HG03460 (cell line): ENCODE results near the gene DCST2.

Source experiments
- ATAC-seq: cut with Tn5 transposase; IDR thresholded peaks from one replicate; pipeline ENCODE4 v1.9.1; 2021; ENCODE audit not compliant: unreplicated experiment

DCST2 gene

DNA sequence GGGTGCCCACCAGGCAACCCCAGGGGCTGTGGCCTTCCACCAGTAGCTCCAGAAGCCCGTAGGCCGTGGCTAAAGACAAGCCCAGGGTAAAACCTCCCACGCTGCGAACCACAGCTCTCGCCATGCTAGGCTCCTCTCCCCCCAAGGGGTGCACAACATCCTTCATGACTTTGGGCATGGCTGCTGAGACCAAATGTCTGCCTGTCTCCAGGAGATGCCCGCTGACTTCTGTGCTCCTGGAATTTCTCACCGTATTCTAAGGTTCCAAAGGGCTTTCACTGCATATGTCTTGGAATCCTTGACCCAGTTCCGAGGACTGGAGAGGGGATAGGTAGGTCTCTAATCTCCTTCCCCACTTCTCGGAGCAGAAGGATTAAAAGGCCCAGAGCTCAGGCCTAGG lies at the start of gene DCST2, which contains the start of gene DCST1:
TSS of gene DCST2 (minus strand) at position 258 of the 400 bp plus-strand sequence. CDS start at position 178, 80 bp downstream.
TSS of gene DCST1 (plus strand) at position 301 of the 400 bp plus-strand sequence. CDS start 213 bp downstream, outside the sequence.
- no peak for ATAC-seq

DNA sequence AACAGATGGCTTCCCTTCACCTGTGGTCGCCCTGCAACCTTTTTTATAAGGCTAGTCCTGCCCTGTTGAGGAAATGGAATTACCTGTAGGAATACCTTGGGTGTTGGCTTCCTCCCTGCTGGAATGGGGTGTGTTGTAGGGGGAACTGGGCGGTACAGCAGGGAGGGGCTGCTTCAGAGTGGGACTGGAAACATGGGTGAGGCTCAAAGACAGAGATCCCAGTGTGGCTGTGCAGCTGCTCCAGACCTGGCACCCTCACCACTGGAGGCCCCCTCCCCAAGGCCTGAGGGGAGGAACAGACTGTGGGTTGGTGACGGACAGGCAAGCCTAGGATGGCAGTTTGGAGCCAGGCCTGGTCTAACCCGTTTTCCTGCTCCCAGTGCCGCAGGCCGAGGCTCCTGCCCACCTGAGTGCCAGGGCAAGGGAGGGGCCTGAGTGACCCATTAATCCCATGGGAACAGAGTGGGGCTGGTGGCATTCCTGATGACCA lies 49.5 kb upstream of the DCST2 start:
- ATAC-seq: no peak

GRCh38 chr1:155082301-155083051 lies 48.9 kb upstream of the DCST2 start:
- no peak for ATAC-seq

- ATAC-seq: no peak
Measured at GRCh38 chr1:155081472-155082300, 48.1 kb upstream of the DCST2 start.

- ATAC-seq: no peak
Measured at GRCh38 chr1:155080312-155081228, 47.0 kb upstream of the DCST2 start.

DNA sequence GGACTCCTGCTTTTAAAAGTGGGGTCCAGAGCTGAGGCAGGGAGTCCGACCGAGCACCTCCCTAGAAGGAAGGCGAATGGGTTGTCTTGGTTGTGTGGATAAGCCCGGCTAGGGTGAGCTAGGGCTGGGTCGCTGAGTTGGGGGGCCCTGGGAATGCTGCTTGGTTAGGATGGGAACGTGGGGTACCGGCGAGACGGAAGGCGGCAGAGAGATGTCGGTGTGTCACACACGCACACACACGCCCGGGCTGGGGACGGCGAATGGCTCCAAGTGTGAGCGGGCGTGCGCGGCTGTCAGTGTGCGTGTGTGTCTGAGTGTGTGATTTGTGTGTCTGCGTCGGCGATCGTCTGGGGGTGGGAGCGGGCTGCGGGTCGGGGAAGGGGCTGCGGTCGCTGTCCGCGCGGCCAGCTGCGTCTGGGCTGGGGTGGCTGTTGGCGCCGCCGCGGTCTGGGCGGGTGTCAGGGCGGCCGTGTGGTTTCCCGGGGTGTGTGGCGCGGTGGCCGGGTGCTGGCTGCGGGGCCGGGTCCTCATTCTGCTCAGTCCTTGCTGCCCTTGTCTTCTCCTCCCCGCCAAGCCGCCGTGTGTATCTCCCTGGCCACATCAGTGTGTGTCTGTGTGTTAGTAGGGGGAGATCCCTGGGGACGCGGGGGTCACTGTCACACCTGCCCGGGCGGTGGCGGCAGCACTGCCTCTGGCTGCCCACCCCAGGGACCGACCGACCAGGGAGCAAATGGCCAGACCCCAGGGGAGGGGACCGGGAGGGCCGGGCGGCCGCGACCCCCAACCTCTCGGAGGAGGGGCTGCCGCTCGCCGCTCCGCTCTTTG lies 46.1 kb upstream of the DCST2 start:
- ATAC-seq: no peak

DNA sequence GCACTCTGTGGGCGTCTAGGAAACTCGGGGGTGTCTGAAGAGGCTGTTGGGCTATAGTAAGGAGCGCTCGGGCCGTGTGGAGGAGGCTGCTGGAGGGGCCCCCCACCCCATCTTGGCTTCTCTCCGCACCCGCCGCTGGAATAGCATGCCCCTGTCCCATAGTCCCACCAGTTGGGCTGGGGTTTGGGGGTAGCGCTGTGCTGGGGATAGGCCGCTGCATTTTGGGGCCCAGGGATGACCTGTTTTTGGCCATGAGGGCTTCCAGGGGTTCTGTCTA lies 45.6 kb upstream of the DCST2 start:
- no peak for ATAC-seq

DNA sequence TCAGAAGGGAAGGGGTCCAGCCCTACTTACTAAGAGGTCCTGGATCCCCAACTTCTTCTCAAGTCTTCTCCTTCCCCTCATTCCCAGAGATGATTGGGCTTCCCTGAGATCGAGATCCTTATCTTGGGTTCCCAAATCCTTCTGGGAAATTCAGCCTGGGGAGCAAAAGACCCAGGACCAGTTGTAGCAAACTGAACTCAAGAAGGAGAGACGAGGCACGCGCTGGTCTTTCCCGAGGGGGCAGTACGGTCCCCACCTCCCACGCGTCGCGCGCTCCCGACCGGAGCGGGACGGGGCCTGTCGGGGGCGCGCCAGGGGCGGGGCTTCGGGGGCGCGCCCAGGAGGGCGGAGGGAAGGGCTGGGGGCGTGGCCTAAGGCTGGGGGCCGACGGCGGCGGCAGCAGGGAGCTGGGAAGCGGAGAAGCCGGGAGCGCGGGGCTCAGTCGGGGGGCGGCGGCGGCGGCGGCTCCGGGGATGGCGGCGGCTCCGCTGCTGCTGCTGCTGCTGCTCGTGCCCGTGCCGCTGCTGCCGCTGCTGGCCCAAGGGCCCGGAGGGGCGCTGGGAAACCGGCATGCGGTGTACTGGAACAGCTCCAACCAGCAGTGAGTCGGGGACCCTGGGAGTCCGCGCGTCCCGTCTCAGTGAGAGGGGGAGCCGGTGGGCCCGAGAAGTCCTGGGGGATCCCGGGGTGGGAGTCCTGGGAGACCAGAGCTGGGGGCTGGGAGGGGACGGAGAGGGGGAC lies 45.1 kb upstream of the DCST2 start, which contains the start of gene EFNA3:
TSS of gene EFNA3 (plus strand) at position 369 of the 741 bp plus-strand sequence. CDS start at position 474, 105 bp downstream.
- no peak for ATAC-seq

DNA sequence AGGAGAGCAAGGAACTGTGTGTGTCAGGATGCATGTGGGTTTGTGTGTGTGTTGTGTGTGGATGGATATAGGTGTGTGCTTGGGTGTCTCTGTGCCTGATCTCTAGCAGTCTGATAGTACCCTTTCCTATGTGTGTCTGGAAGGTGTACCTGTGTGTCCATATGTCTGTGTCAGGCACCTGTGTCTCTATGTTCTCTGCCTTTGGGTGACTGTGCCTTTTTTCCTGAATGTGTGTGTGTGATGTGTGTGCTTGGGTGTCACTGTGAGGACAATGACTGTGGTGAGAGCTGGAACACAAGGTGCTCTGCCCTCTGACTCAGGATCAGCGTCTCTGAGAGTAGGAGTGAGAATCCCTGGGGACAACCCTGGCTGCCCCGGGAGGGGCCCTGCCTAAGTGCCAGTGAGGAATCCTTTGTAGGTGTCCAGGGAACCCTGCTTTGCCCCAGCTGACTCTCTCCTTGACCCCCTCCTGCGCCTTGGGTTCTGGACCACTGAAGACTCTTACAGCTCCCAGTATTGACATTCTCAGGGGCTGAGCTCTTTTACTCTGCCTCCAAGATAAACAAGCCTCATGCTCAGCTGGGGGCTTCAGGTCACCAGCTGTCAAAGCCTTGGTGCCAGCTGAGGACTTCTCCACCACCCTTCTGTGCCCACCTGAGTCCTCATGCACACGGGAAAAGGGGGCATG lies 44.3 kb upstream of the DCST2 start:
- no peak for ATAC-seq

- no peak for ATAC-seq
Measured at GRCh38 chr1:155077346-155077745, 43.8 kb upstream of the DCST2 start.

DNA sequence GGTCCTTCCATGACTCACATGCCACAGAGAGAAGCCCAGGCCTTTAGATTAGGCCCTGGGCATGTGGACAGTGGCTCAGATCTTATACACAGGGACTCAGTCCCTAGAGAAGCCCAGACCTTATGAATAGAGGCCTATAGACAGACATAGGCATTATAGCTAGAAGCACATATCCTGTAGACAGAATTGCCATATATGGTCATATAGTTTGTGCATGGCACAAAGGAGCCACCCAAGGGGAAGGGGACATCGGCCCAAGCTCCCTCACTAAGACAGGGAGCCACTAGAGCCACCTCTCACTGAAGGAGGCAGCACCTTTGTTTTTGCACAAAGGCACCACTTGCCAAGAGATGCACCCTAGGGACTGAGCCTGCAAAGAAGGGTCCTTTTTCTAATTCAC lies 42.8 kb upstream of the DCST2 start:
- ATAC-seq: no peak

- ATAC-seq: no peak
Measured at GRCh38 chr1:155075535-155075934, 42.0 kb upstream of the DCST2 start.

DNA sequence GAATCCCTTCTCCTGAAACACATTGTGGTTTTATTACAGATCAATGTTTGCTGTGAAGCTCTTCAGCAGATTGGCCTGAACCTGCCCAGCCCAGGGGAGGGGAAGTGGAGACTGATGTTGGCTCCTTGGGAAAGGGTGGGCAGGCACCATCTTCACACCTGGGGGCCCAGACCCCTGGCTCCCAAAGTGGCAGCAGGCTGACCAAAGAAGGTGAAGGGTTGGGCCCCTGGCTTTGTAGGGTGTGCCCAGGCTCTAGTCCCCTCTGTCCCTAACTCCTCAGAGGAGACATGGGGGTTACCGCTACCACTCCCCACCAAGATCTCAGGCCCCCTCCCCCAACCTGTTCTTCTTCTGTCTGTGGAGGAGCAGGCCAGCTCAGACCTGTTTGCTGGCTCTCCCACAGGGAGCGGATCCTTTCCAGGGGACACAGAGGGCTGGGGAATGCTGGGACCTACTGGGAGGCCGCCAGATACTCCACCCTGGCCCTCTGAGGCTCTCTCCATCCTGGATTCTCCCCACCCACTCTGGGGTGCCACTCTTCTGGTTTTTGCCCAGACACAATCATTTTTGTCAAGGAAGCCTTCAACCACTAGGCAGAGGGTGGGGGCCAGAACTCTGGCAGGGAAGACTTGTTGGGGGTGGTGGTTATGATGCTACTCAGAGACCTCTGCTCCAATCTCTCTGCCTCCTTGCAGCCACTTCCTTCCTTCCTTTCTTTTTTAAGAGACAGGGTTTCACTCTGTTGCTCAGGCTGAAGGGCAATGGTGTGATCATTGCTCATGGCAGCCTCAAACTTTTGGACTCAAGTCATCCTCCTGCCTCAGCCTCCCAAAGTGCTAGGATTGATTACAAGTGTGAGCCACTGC lies 40.0 kb upstream of the DCST2 start:
- no peak for ATAC-seq

DNA sequence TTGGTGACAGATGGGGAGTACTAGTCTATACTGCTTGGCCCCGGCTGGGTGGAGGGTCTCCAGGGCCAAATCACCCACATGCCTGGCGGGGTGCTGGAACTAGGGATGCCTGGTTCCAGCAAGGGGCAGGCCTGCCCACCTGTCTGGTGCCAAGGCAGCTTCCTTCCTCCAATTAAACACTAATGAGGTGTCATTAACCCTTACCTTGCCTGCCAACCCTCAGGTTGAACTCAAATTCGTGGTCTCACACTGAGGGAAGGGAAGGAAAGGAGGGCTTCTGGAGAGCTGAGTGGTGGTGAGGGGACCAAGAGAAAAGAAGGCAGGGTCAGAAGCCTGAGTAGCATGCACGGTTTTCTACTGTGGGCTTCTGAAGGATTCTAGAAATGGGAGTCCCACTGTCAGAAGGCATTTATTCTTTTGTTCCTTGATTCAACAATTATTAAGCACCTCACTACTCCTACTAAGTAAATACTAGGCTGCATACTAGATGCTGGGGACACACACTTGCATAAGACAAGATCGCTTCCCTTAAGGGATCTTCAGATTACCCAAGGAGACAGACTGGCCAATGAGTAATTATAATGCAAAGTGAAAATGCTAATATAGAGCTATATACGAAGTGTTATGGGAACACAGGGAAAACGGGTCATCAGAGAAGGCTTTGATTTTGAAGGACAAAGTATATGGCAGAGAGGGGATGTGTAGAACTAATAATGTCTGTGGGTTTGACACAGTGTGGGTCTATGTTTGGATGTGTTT lies 39.1 kb upstream of the DCST2 start:
- ATAC-seq: no peak

DNA sequence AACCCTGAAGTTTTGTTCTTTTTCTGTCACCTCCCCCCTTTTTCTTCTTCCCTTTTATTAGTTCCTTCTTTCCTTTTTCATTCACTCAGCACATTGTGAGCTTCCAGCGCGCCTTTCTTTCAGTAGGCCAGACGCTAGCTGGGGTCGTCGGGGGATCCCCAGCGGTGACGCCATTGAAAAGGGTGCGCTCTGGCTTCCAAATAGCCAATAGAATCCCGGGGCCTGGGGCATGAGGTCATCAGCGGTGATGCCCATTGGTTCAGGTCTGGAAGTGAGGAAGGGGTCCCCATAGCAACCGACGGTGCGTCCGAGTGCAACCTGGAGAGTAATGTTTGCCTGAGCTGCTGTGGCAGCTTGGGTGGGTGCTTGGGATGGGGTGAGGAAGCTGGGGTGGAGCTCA lies 38.1 kb upstream of the DCST2 start:
- no peak for ATAC-seq

DNA sequence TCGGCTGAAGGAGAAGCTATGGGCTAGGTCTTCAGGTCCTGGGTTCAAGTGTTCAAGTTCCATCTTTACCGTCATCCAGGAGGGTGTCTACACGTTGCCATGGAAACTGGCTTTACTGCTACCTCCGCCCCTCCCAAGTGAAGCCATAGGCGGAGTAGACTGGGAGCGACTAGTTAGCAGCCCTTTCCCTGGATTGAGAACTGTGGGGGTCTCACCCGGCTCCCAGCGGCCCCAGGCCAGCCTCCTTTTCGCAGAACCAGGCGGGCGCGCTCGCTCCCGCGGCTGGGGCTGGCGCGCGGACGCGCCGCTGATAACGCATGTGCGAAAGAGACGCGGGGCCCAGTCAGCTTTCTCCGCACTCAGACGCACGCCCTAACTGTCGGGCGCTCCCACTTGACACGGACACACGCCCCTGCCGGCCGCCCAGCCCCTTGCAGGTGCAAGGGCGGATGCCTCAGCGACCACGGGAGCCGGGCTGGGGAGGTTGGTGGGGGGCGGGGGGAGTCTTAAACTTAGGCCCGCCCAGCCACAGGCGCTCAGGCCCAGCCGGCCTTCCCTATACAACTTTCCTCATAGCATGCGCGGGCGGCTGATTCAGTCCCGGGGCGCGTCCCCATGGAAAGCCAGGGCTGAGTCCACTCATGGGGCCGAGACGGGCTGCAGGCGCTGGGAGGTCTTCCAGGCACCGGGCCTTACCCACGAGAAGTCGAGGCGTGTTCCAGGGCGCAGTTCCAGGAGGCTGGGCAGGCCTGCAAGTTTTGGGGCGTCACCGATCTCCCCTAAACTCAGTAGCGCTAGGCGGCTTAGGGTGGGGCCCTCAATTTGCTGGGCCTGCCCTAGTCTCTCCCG lies 37.4 kb upstream of the DCST2 start:
- ATAC-seq: peak; percentile 75
